GM21390 (cell line): Measurements from ENCODE around the gene PHC1.
"Not testable (repeated sequence)": the region's sequence is repeated elsewhere in the genome, so short reads cannot be mapped to it uniquely, and the experiment has no call there.

ENCODE experiments used
- ATAC-seq: cut with Tn5 transposase; IDR thresholded peaks from one replicate; pipeline ENCODE4 v1.9.1; 2021; ENCODE audit not compliant: unreplicated experiment

The PHC1 gene

GRCh38 chr12:8914033-8914715 is at the start of gene PHC1:
PHC1 (plus strand) TSS chr12:8914509; CDS start chr12:8917678, 3,169 bp downstream.
- peak; percentile 63 for ATAC-seq

DNA sequence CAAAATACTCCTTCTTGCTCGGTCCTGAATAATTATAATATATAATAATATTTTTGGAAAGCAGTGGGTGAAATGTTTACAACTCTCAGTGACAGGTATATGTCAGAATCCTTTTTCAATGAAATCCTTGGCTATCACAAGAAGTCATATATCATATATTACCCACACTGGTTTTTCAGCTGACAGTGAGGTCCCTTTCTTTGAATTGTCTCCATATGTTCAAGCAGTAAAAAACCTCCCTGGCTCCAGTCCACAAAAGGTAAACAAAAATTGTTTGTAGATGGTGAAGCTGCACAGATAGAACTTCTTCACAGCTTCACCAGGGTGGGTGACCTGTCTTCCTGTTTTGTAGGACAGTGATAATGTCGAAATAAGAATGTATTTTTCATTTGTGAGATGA is 47.9 kb upstream of the PHC1 start:
- no peak for ATAC-seq

DNA sequence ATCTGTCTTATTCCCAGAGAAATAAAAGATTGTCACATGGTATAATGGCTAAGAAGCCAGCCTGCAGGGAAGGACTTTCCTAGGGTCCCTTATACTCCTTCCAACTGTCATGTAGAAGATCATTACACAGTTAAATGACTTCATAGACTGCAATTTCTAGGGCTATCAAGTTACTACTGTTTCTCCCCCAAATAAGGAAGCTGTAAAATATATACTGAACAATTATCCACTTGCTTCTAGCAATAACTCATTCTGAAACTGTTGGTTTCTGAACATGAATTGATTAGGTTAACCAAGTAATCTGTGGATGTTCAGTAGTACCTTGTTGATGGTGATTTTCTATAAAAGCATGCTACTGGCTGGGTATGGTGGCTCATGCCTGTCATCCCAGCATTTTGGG is 47.3 kb upstream of the PHC1 start:
- no peak for ATAC-seq

DNA sequence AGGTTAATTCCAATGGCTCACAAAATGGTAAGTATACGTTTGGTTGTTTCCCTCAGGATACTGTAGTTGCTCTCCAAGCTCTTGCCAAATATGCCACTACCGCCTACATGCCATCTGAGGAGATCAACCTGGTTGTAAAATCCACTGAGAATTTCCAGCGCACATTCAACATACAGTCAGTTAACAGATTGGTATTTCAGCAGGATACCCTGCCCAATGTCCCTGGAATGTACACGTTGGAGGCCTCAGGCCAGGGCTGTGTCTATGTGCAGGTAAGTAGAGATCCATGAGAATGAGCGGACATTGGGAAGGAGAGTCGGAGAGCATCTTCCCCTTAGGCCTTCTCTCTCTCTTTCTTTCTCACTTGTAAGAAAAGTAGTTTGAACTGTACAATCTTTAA is 46.5 kb upstream of the PHC1 start:
- no peak for ATAC-seq

DNA sequence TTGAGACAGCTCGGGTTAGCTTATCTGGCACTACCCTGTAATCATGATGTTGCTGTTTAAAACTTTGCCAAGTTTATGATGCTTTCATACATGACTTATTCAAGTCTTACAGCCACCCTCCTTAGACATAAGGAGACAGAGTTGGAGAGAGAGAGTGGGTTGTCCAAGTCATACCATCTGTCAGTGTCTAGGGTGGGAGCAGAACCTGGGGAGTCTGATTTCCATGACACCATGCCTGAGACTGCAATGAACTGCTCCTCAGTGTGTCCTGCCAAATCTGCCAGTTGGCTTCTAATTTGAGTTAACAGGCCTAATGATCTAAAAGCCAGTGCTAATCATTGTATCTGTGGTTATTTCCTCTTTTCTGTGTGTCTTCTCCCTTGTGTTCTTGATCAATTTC is 43.7 kb upstream of the PHC1 start:
- no peak for ATAC-seq

- no peak for ATAC-seq
Measured at GRCh38 chr12:8871068-8871467, 43.2 kb upstream of the PHC1 start.

- ATAC-seq: no peak
Measured at GRCh38 chr12:8876887-8877286, 37.4 kb upstream of the PHC1 start.

DNA sequence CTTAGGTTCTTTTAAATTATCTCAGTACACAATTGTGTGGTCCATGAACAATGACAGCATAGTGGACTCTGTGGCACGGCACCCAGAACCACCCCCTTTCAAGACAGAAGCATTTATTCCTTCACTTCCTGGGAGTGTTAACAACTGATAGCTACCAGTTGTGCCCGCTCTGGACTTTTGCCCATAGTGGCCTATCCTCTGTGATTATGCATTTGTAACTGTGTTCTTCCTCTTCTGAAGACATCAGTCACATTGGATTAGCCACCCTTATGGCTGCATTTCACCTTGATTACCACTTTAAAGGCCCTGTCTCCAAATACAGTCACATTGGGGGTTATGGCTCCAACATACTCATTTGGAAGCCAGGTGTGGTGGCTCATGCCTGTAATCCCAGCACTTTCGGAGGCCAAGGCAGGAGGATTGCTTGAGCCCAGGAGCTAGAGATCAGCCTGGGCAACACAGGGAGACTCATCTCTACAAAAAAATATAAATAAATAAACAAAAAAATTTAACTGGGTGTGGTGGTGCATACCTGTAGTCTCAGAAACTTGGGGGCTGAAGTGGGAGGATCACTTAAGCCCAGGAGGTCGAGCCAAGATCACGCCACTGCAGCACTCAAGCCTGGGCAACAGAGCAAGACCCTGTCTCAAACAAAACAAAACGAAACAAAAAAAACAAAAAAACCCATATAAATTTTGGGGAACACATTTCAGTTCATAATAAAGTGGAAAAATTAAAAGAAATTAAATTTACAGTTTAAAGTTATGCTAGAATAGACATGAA is 27.6 kb upstream of the PHC1 start:
- no peak for ATAC-seq

GRCh38 chr12:8887285-8887715 is 27.0 kb upstream of the PHC1 start:
- no peak for ATAC-seq

DNA sequence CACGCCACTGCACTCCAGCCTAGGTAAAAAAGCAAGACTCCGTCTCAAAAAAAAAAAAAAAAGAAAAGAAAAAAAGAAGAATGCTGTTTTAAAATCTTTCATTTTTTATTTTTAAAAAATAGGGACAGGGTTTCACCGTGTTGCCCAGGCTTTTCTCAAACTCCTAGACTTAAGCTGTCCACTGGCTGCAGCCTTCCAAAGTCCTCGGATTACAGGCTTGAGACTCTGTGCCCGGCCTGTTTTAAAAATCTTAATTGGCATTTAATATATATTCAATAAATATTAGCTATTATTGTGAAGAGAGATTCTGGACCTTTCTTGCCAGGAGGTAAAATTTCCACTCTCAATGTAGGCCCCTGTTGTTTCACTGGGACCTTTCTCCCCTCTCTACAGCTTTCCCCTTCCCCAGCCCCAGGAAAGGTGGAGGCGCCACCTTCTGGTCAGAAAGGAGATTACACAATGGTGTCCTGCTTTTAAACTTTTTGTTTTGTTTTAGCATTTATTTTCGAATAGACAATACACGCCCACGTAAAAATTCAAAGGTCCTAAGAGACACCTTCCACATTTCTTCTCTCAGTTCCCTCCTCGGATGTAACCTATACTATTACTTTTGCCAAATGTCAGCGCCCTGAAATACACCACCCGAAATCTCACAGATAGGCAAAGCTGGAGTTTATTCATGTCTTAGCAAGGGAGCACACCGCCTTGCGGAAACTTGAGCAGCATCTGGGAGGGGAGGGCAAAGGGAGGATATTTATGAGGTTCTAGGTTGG is 23.8 kb upstream of the PHC1 start:
- ATAC-seq: no peak

DNA sequence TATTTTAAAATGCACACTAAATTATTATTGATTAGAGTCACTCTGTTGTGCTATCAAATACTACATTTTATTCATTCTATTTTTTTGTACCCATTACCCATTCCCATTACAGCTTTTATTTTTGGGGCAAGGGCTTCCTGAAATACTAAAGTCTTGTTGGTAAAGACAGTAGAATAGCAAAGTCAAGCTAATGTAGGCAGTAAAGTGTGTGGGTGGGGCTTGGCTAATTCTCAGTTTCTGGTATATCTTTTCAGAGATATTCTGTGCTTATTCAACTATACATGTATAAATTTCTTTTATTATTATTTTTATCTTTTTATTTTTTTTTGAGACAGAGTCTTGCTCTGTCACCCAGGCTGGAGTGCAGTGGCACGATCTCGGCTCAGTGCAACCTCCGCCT is 22.3 kb upstream of the PHC1 start:
- ATAC-seq: no peak

GRCh38 chr12:8894378-8894777 is 19.9 kb upstream of the PHC1 start:
- ATAC-seq: no peak

DNA sequence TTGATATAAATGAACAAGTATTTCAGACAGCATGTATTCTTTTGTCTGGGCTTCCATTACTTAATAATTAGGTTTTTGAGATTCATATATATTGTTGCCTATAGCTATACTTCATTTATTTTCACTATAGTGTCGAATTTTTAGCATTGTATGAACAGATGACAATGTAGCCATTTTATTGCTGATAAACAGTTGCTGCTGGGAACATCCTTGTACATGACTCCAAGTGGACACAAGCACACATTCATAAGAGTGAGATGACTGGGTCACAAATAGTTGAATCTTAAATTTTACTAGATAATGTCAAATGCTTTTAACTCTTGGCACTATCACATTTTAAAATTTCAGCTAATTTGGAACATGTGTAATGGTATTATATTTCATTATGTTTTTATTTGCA is 19.3 kb upstream of the PHC1 start:
- ATAC-seq: no peak

DNA sequence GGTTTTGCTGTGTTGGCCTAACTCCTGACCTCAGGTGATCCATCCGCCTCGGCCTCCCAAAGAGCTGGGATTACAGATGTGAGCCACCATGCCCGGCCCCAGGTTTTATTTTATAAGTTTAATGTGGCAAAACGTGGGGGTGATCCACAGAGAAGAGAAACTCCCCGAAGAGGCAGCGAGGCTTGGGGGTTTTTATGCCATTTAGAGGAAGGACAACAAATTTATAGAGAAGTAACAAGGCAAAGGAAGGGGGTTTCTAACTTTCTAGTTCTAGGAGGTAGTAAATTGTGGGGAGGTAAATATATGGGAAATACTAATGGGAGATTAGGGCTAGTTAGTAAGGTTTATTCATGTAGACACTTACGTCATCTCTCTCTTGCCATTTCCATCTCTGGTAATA is 17.2 kb upstream of the PHC1 start:
- no peak for ATAC-seq

DNA sequence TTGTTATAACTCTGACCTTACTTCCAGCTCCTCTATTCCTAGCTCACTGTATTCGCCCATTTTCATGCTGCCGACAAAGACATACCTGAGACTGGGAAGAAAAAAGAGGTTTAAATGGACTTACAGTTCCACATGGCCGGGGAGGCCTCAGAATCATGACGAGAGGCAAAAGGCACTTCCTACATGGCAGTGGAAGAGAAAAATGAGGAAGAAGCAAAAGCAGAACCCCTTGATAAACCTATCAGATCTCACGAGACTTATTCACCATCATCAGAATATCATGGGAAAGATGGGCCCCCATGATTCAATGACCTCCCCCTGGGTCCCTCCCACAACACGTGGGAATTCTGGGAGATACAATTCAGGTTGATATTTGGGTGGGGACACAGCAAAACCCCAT is 14.5 kb upstream of the PHC1 start:
- no peak for ATAC-seq

DNA sequence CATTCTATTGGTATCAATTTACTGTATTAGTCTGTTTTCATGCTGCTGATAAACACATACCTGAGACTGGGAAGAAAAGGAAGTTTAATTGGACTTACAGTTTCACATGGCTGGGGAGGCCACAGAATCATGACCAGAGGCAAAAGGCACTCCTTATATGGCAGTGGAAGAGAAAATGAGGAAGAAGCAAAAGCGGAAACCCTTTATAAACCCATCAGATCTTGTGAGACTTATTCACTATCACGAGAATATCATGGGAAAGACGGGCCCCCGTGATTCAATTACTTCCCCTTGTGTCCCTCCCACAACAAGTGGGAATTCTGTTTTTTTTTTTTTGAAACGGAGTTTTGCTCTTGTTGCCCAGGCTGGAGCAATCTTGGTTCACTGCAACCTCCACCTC is 11.6 kb upstream of the PHC1 start:
- ATAC-seq: not testable (repeated sequence)

- no peak for ATAC-seq
Measured at GRCh38 chr12:8903646-8904045, 10.7 kb upstream of the PHC1 start.

- no peak for ATAC-seq
Measured at GRCh38 chr12:8904665-8905064, 9.6 kb upstream of the PHC1 start.

- no peak for ATAC-seq
Measured at GRCh38 chr12:8905546-8905945, 8.8 kb upstream of the PHC1 start.

DNA sequence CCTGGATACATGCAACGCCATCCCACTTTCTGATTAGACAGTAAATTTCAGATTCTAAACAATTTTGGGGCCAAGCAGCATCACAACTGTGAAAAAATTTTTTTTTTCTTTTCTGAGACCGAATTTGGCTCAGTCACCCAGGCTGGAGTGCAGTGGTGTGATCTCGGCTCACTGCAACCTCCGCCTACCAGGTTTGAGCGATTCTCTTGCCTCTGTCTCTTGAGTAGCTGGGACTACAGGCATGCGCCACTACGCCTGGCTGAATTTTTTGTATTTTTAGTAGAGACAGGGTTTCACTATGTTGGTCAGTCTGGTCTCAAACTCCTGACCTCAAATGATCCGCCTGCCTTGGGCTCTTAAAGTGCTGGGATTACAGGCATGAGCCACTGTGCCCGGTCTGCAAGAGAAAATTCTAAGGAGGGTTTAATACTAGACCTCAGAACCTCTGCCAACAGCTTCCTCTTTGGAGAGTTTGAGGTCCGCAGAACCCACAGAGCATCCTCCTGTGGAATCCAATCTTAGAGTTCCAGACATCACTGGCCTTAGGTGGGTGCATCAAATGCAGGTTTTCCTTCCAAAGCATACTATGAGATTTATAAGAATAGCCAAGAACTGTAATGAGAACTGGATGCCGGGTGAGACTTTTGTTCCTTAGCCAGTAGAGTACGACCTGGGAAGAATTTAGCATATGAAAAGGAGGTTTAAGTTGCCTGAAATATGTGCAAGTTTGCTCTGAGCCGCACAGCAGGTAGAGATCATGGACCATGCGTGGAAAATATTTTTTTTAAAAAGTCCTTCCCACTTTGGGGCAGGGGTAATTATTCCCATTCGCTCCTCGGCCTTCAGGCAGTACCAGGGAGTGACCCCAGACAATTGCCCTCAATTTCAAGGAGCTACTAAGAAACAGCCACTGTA is 7.8 kb upstream of the PHC1 start:
- no peak for ATAC-seq

- no peak for ATAC-seq
Measured at GRCh38 chr12:8907513-8907912, 6.8 kb upstream of the PHC1 start.
